SK-N-MC (cell line): ENCODE results near the gene PLEKHM1.
"Not testable (repeated sequence)": the region's sequence is repeated elsewhere in the genome, so short reads cannot be mapped to it uniquely, and the experiment has no call there.

Experiments used
- DNase-seq: peaks from one replicate; pipeline ENCODE4 v3.0.0-alpha.2; 2011; ENCODE audit warnings: low read depth, low spot score
- H3K27ac ChIP-seq: fragments of 200-600 bp; sonication (generic); 2 replicates; pipeline ENCODE4 v1.5.1; 2016; ENCODE audit warnings: mixed run types
- H3K36me3 ChIP-seq: fragments of 200-600 bp; sonication (generic); 2 replicates; pipeline ENCODE4 v1.6.1; 2017; ENCODE audit warnings: antibody characterized with exemption, low read length, mixed read lengths; ENCODE audit not compliant: insufficient read depth
- H3K4me3 ChIP-seq: fragments of 200-600 bp; sonication (generic); 2 replicates; pipeline ENCODE4 v1.5.1; 2016
- H3K9ac ChIP-seq: fragments of 200-600 bp; sonication (generic); 2 replicates; pipeline ENCODE4 v1.8.0; 2017; ENCODE audit warnings: mixed run types, mixed read lengths; ENCODE audit not compliant: insufficient read length
- H3K9me3 ChIP-seq: fragments of 200-600 bp; sonication (generic); 2 replicates; pipeline ENCODE4 v1.6.1; 2017; ENCODE audit warnings: low read depth, mild to moderate bottlenecking, antibody characterized with exemption, low read length, moderate library complexity, mixed read lengths
- EZH2 ChIP-seq: fragments of 200-600 bp; sonication (generic); IDR thresholded peaks from one replicate; pipeline ENCODE4 v1.6.1; 2017; ENCODE audit warnings: antibody characterized with exemption
- FOXP2 ChIP-seq: optimal IDR thresholded peaks from 2 replicates; pipeline ENCODE3; 2011; ENCODE audit warnings: mild to moderate bottlenecking, moderate library complexity; ENCODE audit not compliant: insufficient read depth; ENCODE audit errors: extremely low read length, control extremely low read depth
- POLR2AphosphoS5 ChIP-seq: IDR thresholded peaks from 2 replicates; pipeline ENCODE4 v1.6.1; 2012; ENCODE audit warnings: mild to moderate bottlenecking, low read depth, low read length, borderline replicate concordance

Gene PLEKHM1

DNA sequence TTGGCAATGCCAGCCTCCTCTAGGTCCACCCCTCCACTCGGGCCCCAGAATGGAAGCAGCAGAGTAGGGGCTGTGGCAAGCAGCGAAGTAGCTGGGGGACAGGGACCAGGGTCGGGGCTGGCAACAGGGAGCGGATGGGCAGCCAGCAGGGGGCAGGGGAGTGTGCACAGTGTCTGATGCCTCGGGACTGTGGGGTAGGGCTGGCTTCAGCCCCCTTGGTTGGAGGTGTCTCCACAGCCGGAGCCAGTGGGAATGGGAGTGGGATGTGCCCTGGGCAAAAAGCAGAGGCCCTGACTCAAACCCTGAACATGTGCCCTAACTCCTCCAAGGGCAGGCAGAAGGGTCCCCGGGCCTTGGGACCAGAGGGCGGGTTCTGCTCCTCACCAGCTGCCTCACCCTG, 39.4 kb downstream of the PLEKHM1 start:
- TF ChIP-seq POLR2AphosphoS5 (no peak), FOXP2 (no peak), EZH2 (no peak)
- no peak overlapping the region for H3K9ac ChIP-seq
- no peaks in the 10 kb centered on the region for H3K36me3 ChIP-seq
- H3K27ac ChIP-seq: no peak overlapping the region
- DNase-seq: no peak
- no peak overlapping the region for H3K4me3 ChIP-seq
- H3K9me3 ChIP-seq: no peaks in the 10 kb centered on the region

DNA sequence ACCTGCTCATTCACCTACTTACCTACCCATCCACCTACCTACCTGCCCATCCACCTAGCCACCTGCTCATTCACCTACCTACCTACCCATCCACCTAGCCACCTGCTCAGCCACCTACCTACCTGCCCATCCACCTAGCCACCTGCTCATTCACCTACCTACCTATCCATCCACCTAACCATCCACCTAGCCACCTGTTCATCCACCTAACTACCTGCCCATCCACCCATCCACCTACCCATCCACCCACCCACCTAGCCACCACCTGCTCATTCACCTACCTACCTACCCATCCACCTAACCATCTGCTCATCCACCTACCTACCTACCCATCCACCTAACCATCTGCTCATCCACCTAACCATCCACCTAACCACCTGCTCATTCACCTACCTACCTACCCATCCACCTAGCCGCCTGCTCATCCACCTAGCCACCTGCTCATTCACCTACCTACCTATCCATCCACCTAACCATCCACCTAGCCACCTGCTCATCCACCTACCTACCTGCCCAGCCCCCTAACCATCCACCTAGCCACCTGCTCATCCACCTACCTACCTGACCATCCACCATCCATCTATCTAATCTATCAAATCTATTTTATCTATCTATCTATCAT, 40.7 kb downstream of the PLEKHM1 start:
- H3K4me3 ChIP-seq, H3K9ac ChIP-seq, H3K27ac ChIP-seq, H3K9me3 ChIP-seq, H3K36me3 ChIP-seq, DNase-seq: not testable (repeated sequence)

DNA sequence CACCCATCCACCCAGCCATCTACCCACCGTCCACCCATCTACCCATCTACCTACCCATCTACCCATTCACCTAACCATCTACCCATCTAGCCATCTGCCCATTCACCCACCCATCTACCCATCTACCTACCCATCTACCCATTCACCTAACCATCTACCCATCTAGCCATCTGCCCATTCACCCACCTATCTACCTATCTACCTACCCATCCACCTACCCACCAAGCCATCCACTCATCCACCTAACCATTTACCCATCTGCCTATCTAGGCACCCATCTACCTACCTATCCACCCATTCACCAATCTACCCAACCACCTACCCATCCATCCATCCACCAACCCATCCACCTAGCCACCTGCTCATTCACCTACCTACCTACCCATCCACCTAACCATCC, 41.3 kb downstream of the PLEKHM1 start:
- DNase-seq, H3K4me3 ChIP-seq, H3K9ac ChIP-seq, H3K36me3 ChIP-seq, H3K9me3 ChIP-seq, H3K27ac ChIP-seq: not testable (repeated sequence)

DNA sequence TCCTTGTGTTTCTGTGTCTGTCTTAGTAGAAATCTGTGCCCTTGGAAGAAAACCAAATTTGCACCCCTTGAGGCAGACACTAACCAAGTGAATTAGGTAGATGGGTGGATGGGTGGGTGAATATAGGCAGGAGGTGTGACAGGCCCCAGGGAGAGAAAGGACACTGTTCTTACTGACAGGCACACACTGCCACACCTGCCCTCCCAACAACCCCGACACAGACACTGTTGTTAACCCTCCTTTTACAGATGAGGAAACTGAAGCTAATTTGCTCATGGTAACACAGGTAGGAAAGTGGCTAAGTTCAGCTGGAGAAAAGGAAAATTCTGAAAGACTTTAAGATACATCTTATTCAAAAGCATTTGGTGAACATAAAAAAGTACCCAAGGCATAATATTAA, 42.0 kb downstream of the PLEKHM1 start:
- H3K27ac ChIP-seq, H3K4me3 ChIP-seq, H3K9ac ChIP-seq, H3K9me3 ChIP-seq, DNase-seq, H3K36me3 ChIP-seq: not testable (repeated sequence)

DNA sequence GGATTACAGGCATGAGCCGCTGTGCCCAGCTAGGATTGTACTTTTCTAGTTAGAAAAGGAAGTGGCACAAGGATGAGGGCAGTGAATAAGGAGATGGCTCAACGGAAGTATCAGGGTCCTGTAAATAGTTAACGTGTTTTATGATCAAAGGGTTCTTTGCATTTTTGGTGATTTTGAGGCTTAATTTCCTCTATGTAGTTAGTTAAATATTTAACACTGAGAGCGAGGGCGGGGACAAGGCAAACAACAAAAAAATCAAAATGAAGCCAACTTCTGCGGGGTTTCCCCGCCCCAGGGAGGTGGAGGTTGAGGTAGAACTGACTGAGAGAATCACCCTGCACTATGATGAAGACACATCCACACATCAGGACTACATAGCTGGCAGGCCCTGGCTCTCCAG, 42.5 kb downstream of the PLEKHM1 start:
- not testable (repeated sequence) for DNase-seq, H3K9ac ChIP-seq, H3K9me3 ChIP-seq, H3K4me3 ChIP-seq, H3K27ac ChIP-seq, H3K36me3 ChIP-seq

DNA sequence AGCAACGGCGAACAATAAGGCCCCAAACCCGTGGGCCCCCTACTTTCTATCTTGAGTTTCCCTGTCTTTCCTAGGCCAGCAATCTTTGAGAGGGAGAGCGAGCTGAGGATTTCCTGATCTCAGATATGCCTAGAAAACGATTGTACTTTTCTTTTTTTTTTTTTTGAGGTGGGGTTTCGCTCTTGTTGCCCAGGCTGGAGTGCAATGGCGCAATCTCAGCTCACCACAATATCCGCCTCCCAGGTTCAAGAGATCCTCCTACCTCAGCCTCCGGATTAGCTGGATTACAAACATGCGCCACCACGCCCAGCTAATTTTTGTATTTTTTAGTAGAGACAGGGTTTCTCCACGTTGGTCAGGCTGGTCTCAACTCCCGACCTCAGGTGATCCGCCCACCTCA, 42.9 kb downstream of the PLEKHM1 start:
- not testable (repeated sequence) for H3K27ac ChIP-seq, H3K9me3 ChIP-seq, H3K9ac ChIP-seq, H3K36me3 ChIP-seq, DNase-seq, H3K4me3 ChIP-seq

DNA sequence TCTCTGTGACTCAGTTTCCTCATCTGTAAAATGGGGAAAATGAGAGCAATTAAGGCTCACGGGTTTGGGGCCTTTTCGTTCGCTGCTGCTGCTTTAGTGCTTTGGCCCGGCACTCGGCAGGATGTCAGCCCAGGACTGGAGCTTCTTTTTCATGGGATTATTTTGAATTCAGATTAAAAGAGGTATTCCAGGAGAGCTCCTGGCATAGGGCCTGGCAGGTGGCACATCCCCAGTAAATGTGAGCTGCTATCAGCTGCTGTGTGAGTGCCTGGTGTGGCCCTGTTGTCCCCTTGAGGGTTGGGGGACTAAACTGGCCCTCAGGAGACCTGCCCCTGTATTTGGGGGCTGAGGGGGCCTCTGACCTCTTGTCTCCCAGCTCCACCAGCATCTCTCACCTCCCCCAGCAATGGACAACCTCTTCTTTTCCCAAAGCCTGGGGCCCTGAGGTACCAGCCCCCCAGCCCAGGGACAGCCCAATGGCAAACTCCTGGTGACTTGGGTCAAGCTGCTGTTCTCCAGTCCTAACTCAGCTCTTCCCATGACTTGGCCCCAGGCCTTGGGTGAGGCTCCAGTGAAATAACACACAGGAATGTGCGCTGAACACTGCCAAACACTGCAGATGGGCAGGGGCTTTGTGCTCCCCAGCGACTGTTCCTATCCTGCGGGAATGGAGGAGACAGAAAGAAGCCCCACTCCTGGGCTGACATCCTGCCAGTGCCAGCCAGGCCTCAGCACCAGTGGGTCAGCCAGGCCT, 43.5 kb downstream of the PLEKHM1 start:
- not testable (repeated sequence) for DNase-seq, H3K9me3 ChIP-seq, H3K36me3 ChIP-seq, H3K4me3 ChIP-seq, H3K9ac ChIP-seq, H3K27ac ChIP-seq

DNA sequence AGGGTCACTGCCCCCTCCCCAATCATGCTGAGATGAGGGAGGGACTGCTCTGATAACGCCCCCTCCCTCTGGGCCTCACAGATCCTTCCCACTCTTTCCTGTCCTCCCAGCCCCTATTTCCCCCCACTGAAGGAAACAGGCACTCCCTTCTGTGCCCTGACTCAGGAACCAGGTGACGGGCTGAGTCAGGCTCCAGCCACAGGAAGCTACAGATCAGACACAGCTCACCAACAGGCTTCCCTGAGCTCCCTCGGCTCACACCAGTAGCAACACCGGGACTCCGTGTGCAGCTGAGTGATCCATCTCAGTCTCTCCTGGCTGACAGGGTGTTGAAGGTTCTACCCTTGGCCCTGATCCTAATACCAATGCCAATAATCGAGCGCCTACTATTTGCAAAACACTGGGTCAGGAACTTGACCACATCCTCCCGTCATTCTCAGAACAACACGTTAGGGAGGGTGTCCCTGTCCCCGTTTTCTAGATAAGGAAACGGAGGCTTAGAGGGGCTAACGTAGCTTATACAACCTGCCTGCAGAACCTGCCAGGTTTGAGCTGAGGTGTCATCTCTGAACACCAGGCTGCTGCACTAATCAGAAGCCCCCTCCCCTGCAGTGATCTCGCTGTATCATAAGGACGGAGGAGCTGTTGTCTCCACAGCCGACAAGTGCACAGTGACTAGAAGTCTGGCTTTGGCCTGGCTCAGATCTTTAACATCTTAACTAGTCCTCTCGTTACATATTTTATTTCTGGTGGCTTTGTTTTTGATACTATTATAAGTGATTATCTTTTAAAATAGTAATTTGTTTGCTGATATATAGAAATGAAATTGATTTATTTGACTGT, 44.4 kb downstream of the PLEKHM1 start:
- H3K27ac ChIP-seq, H3K9me3 ChIP-seq, H3K36me3 ChIP-seq, H3K9ac ChIP-seq, DNase-seq, H3K4me3 ChIP-seq: not testable (repeated sequence)

DNA sequence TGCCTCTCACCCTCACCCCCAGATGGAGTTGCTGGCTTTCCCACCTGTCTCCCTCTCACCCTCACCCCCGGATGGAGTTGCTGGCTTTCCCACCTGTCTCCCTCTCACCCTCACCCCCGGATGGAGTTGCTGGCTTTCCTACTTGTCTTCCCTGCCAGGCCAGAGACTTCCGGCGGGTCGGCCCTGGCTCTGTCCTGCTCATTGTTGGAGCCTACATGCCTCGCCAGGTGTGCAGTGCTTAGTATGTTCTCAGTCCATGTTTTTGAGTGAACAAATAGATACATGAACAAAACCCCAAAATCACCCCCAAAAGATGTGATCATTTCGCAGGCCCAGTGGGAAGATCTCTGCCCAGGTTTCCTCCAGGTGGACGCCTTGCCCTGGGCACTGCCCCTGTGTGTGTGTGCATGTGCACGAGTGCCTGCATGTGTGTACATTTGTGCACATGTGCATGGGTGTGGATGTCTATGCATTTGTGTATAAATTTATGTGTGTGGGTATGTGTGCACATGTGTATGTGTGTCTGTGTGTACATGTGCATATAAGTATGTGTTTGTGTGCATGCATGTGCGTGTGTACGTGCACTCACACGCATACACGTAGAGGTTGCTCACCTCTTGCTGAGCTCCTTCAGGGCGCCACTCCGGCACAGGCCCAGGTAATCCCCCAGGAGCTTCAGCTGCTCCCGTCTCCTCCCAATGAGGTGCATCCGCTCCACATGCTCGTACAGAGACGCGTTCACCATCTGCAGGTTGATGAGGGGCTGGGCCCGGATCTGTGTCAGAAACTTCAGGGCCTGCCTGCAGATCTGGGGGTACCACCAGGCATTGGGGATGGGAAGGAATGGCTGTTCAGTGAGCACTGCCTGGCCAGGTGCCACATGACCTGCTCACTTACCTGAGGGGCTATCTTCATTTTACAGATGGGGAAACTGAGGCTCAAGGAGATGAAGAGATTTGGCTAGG, 45.4 kb downstream of the PLEKHM1 start:
- not testable (repeated sequence) for DNase-seq, H3K27ac ChIP-seq, H3K9ac ChIP-seq, H3K4me3 ChIP-seq, H3K9me3 ChIP-seq, H3K36me3 ChIP-seq

DNA sequence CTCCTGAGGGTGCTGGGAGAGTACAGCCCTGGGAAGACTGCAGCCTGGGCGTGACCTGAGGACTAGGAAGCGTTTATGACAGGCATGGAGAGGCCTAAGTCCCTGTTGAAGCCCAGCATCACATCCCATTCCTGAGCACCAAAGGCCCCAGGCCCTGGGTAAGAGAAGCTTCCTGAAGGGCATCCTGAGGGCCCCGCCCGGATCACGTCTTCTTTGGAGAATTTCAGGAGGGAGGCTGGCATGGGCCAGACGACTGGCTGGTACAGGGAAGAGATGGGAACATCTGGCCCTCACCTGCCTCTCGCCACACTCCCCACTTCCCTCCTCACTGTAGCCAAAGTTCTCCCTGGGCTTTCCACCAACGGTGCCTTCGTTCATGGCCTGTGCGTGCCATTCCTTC, 46.2 kb downstream of the PLEKHM1 start:
- H3K36me3 ChIP-seq, H3K9me3 ChIP-seq, DNase-seq, H3K4me3 ChIP-seq, H3K9ac ChIP-seq, H3K27ac ChIP-seq: not testable (repeated sequence)

DNA sequence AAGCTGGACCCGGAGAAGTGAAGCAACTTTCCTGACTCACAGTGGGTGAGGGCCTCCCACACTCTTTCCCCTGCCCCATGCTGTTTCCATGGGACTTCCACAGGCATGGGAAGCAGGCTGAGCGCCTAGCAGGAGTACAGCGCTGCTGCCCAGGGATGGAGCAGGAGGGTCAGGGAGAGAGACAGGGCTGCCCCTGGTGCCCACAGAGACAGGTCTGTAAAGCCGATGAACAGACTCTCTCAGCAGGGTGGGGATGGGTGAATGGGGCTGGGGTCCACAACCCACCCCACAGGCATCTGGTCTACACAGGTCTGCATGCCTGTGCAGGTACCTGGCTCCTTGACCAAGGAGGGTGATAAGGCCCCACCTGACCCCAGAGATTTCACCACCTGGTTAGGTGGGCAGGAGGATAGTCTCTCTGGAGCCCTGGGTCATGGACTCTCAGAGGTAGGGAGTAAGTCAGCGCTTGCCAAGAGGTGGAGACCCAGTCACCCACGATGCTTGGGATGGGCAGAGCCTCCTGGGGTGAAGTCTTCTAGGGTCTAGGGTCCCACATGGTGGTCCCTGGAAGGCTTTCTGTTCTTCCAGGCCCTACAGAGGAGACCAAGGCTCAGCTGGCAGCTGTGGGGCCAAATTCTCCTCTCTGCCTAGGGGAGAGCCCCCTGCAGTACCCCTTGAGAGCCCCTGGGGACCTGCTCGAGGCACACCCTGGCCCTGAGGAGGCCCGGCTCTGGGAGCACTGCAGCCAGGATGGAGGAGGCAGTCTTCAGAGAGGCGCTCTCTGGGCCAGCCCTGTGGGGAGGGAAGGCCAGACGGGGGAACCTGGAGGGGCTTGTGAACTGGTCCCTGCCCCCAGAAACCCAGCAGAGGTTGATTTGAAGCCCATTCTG, 46.9 kb downstream of the PLEKHM1 start:
- not testable (repeated sequence) for H3K9ac ChIP-seq, DNase-seq, H3K36me3 ChIP-seq, H3K9me3 ChIP-seq, H3K4me3 ChIP-seq, H3K27ac ChIP-seq
